Measurements from ENCODE around the gene DDX10. TPM values are rescaled to one million over a fixed set of nuclear protein-coding genes. Genes with fewer than 3 reads are reported as not detected.

The DDX10 gene
- total and polyA plus RNA-seq, 2 of the 8 experiments (the other 6 are each of a cell fraction or from before 2014, with no cell fraction given) = 49.2 to 52.2 TPM

- H4K20me1 ChIP-seq (replicated peaks in 1 of 2; ENCODE audit: control insufficient read depth in 1 of 2, insufficient read depth in 2 of 2, low read length in 2 of 2) = no peaks in the 10 kb centered on the region
- WGBS, 2 experiments (ENCODE audit: extremely low coverage in 1 of 2, insufficient coverage in 1 of 2, insufficient read length in 1 of 2, insufficient replicate concordance in 2 of 2, low coverage in 1 of 2, low lambda C conversion rate in 2 of 2, missing lambda C conversion rate in 1 of 2) = 94% methylated on average over 2 of the region's 2 CpGs; no CpG with 5 or more reads in 1 of the 2 experiments
- H3K79me1 ChIP-seq (ENCODE audit: low read depth, low read length) = no peaks in the 10 kb centered on the region
- no peaks in the 10 kb centered on the region for H3K27me3 ChIP-seq (replicated peaks in 1 of 4; ENCODE audit: control insufficient read depth in 3 of 4, extremely low read depth in 1 of 4, insufficient read depth in 3 of 4, low read length in 3 of 4)
- H2BK12ac ChIP-seq (ENCODE audit: low read depth, low read length) = no peak overlapping the region
- H3K4me1 ChIP-seq (replicated peaks in 1 of 4; ENCODE audit: control insufficient read depth in 3 of 4, insufficient read depth in 4 of 4, low read length in 3 of 4) = no peaks in the 10 kb centered on the region
- no peaks in the 10 kb centered on the region; a peak in 1 of 8 replicates for H3K36me3 ChIP-seq (ENCODE audit: control insufficient read depth in 2 of 4, insufficient read depth in 4 of 4, low read length in 3 of 4)
- H2BK5ac ChIP-seq (ENCODE audit: low read depth, low read length) = no peak overlapping the region
- H2BK20ac ChIP-seq (ENCODE audit: low read length) = no peak overlapping the region
- no peak overlapping the region for H2BK15ac ChIP-seq (ENCODE audit: low read length)
- no peak overlapping the region for H4K5ac ChIP-seq (ENCODE audit: insufficient read length, low read depth, low read length)
- no peak overlapping the region for H3K56ac ChIP-seq (replicated peaks; ENCODE audit: insufficient read length, low read depth, low read length)
- H3K9me3 ChIP-seq (ENCODE audit: insufficient read depth in 2 of 2, low read depth in 1 of 2, low read length in 1 of 2) = no peaks in the 10 kb centered on the region
- H2BK120ac ChIP-seq (replicated peaks; ENCODE audit: low read depth, low read length) = no peak overlapping the region
- CTCF ChIA-PET (ENCODE audit: partially characterized antibody) = no interaction called here
- H3K14ac ChIP-seq (ENCODE audit: insufficient read length) = no peak overlapping the region
- DNase-seq (ENCODE audit: low read depth in 1 of 2, low spot score in 2 of 2) (no peak), FAIRE-seq (no peak)
- POLR2A ChIA-PET (ENCODE audit: partially characterized antibody) = no interaction called here
- H3K27ac ChIP-seq (ENCODE audit: low read depth, low read length) = no peak overlapping the region
- no peak overlapping the region for H3K4me2 ChIP-seq (ENCODE audit: insufficient read depth in 1 of 2, low read depth in 2 of 2, low read length in 2 of 2)
- no peak overlapping the region for H4K8ac ChIP-seq (ENCODE audit: extremely low read depth, insufficient read depth, low read length)
- H4K91ac ChIP-seq (replicated peaks; ENCODE audit: insufficient read length, low read length) = no peak overlapping the region
- H2AFZ ChIP-seq (ENCODE audit: low read length) = no peak overlapping the region
- H3K23me2 ChIP-seq (ENCODE audit: low read depth, low read length) = no peaks in the 10 kb centered on the region
- H3K18ac ChIP-seq (ENCODE audit: extremely low read depth, low read length) = no peak overlapping the region
- H3K79me2 ChIP-seq (ENCODE audit: control insufficient read depth in 1 of 2, insufficient read depth in 2 of 2, low read length in 2 of 2) = no peaks in the 10 kb centered on the region
- H3K4ac ChIP-seq (replicated peaks; ENCODE audit: insufficient read length, low read depth, low read length) = no peak overlapping the region
- no peak overlapping the region for H3K4me3 ChIP-seq (ENCODE audit: extremely low read depth in 1 of 4, insufficient read depth in 2 of 4, low read depth in 3 of 4, low read length in 4 of 4)
- H3K9ac ChIP-seq (replicated peaks in 1 of 4; ENCODE audit: extremely low read depth in 1 of 4, low read depth in 3 of 4, low read length in 3 of 4) = no peak overlapping the region
- no peak overlapping the region for H3K23ac ChIP-seq (ENCODE audit: insufficient read length)
- H2AK5ac ChIP-seq (ENCODE audit: low read depth, low read length) = no peak overlapping the region
- no peak for TF ChIP-seq SP1 (IDR thresholded peaks at IDR 0.05; ENCODE audit: low read depth, low read length)
- TF ChIP-seq YY1 (IDR thresholded peaks at IDR 0.05; ENCODE audit: low read depth, low read length) = no peak
- no peak for TF ChIP-seq ASH2L (IDR thresholded peaks at IDR 0.05; ENCODE audit: low read length)
- no peak for TF ChIP-seq GABPA (IDR thresholded peaks at IDR 0.05; ENCODE audit: borderline replicate concordance, insufficient read depth, low read length)
- no peak for TF ChIP-seq SIN3A (conservative IDR thresholded peaks at IDR 0.05 in 1 of 2, IDR thresholded peaks at IDR 0.05 in 1 of 2; ENCODE audit: low read depth in 1 of 2, low read length in 2 of 2)
- no peak for TF ChIP-seq SP4 (IDR thresholded peaks at IDR 0.05; ENCODE audit: low read length)
- TF ChIP-seq BRCA1 (IDR thresholded peaks at IDR 0.05; ENCODE audit: low read depth, low read length) = no peak
- no peak for TF ChIP-seq TAF1 (IDR thresholded peaks at IDR 0.05; ENCODE audit: low read depth, low read length)
- no peak for TF ChIP-seq SIRT6 (IDR thresholded peaks at IDR 0.05; ENCODE audit: low read length)
- no peak for TF ChIP-seq HDAC2 (IDR thresholded peaks at IDR 0.05; ENCODE audit: borderline replicate concordance in 1 of 2, low read depth in 2 of 2, low read length in 2 of 2)
- no peak for TF ChIP-seq ATF2 (IDR thresholded peaks at IDR 0.05; ENCODE audit: low read length)
- no peak for TF ChIP-seq CBX8 (IDR thresholded peaks at IDR 0.05; ENCODE audit: borderline replicate concordance, low read depth, low read length)
- TF ChIP-seq KDM1A (IDR thresholded peaks at IDR 0.05; ENCODE audit: borderline replicate concordance, low read length) = no peak
- no peak for TF ChIP-seq EGR1 (IDR thresholded peaks at IDR 0.05; ENCODE audit: borderline replicate concordance, low read depth, low read length)
Measured at GRCh38 chr11:108916935-108917334, 252.1 kb downstream of the DDX10 start.

All from H1 (cell line).